ENCODE measurements around the gene FILIP1.

The FILIP1 gene

GRCh38 chr6:75291744-75292143 lies 201.9 kb downstream of the FILIP1 start:
- Histone ChIP-seq H2AFZ (ENCODE audit: low read depth, low read length, severe bottlenecking) (no peak overlapping the region), H3K27me3 (ENCODE audit: low read length) (no peaks in the 10 kb centered on the region), H3K79me2 (ENCODE audit: insufficient read depth, low read length) (peaks cover 15% of the 10 kb centered on the region; the same call in 1 of the 2 replicates), H3F3A (ENCODE audit: insufficient read depth) (peaks cover 15% of the 10 kb centered on the region; the same call in 1 of the 2 replicates), H3K4me2 (ENCODE audit: low read depth, low read length, poor library complexity, severe bottlenecking) (no peak overlapping the region), H3K27ac (ENCODE audit: low read depth, low read length) (no peak overlapping the region), H3K9me3 (ENCODE audit: insufficient read depth, low read length) (no peaks in the 10 kb centered on the region), H3K4me3 (ENCODE audit: insufficient read depth, low read length, poor library complexity, severe bottlenecking) (no peak overlapping the region), H3K36me3 (ENCODE audit: low read length) (no peaks in the 10 kb centered on the region), H4K20me1 (ENCODE audit: low read depth, low read length) (no peaks in the 10 kb centered on the region), H3K9ac (ENCODE audit: low read length) (no peak overlapping the region), H3K9me2 (replicated peaks; ENCODE audit: insufficient read depth, low read length) (no peaks in the 10 kb centered on the region)
- TF ChIP-seq EZH2phosphoT487 (conservative IDR thresholded peaks at IDR 0.05; ENCODE audit: low read length), result no peak
- TF ChIP-seq CTCF (IDR thresholded peaks at IDR 0.05; ENCODE audit: insufficient read depth, low read length, poor library complexity, severe bottlenecking), result no peak

- peaks cover 19% of the 10 kb centered on the region; the same call in 1 of the 2 replicates for H3K79me2 ChIP-seq (ENCODE audit: insufficient read depth, low read length)
- no peaks in the 10 kb centered on the region for H3K36me3 ChIP-seq (ENCODE audit: low read length)
- H3K27ac ChIP-seq (ENCODE audit: low read depth, low read length), result no peak overlapping the region
- H3K4me2 ChIP-seq (ENCODE audit: low read depth, low read length, poor library complexity, severe bottlenecking), result no peak overlapping the region
- TF ChIP-seq EZH2phosphoT487 (conservative IDR thresholded peaks at IDR 0.05; ENCODE audit: low read length), result no peak
- TF ChIP-seq CTCF (IDR thresholded peaks at IDR 0.05; ENCODE audit: insufficient read depth, low read length, poor library complexity, severe bottlenecking), result no peak
- H3K9ac ChIP-seq (ENCODE audit: low read length), result no peak overlapping the region
- no peaks in the 10 kb centered on the region for H3K9me3 ChIP-seq (ENCODE audit: insufficient read depth, low read length)
- H3F3A ChIP-seq (ENCODE audit: insufficient read depth), result peaks cover 15% of the 10 kb centered on the region; the same call in 1 of the 2 replicates
- H3K9me2 ChIP-seq (replicated peaks; ENCODE audit: insufficient read depth, low read length), result no peaks in the 10 kb centered on the region
- no peaks in the 10 kb centered on the region for H4K20me1 ChIP-seq (ENCODE audit: low read depth, low read length)
- no peak overlapping the region for H2AFZ ChIP-seq (ENCODE audit: low read depth, low read length, severe bottlenecking)
- no peaks in the 10 kb centered on the region for H3K27me3 ChIP-seq (ENCODE audit: low read length)
- no peak overlapping the region for H3K4me3 ChIP-seq (ENCODE audit: insufficient read depth, low read length, poor library complexity, severe bottlenecking)
These were observed 202.3 kb downstream of the FILIP1 start for GRCh38 chr6:75291331-75291730.

GRCh38 chr6:75290136-75290945 lies 203.3 kb downstream of the FILIP1 start:
- Histone ChIP-seq H2AFZ (ENCODE audit: low read depth, low read length, severe bottlenecking) (no peak overlapping the region), H3K4me3 (ENCODE audit: insufficient read depth, low read length, poor library complexity, severe bottlenecking) (no peak overlapping the region), H3K79me2 (ENCODE audit: insufficient read depth, low read length) (peaks cover 29% of the 10 kb centered on the region), H3K9me3 (ENCODE audit: insufficient read depth, low read length) (no peaks in the 10 kb centered on the region), H4K20me1 (ENCODE audit: low read depth, low read length) (no peaks in the 10 kb centered on the region), H3K9me2 (replicated peaks; ENCODE audit: insufficient read depth, low read length) (no peaks in the 10 kb centered on the region), H3K36me3 (ENCODE audit: low read length) (no peaks in the 10 kb centered on the region), H3K4me2 (ENCODE audit: low read depth, low read length, poor library complexity, severe bottlenecking) (no peak overlapping the region), H3K27me3 (ENCODE audit: low read length) (no peaks in the 10 kb centered on the region), H3K27ac (ENCODE audit: low read depth, low read length) (no peak overlapping the region), H3F3A (ENCODE audit: insufficient read depth) (peaks cover 16% of the 10 kb centered on the region; the same call in 1 of the 2 replicates), H3K9ac (ENCODE audit: low read length) (no peak overlapping the region)
- no peak for TF ChIP-seq EZH2phosphoT487 (conservative IDR thresholded peaks at IDR 0.05; ENCODE audit: low read length)
- no peak for TF ChIP-seq CTCF (IDR thresholded peaks at IDR 0.05; ENCODE audit: insufficient read depth, low read length, poor library complexity, severe bottlenecking)

Measured in SU-DHL-6 (cell line).